B cell (primary cell): Measurements from ENCODE around the gene RHBDL1. TPM values are rescaled to one million over a fixed set of nuclear protein-coding genes. Genes with fewer than 3 reads are reported as not detected.
A peak's percentile ranks its signal among the peaks of the same experiment; 100 is the strongest.

Source experiments
- ATAC-seq: fragments of 200-7000 bp; cut with Tn5 transposase; one replicate; pipeline ENCODE4 v1.10.0; 2021; ENCODE audit warnings: low read depth, mild to moderate bottlenecking, moderate number of reproducible peaks, moderate library complexity
- CTCF ChIA-PET: fragments of 350-600 bp; sonication (Branson Sonifier 250); formaldehyde crosslinking; loops from one replicate; lab custom pipeline; 2021; ENCODE audit warnings: antibody characterized with exemption, inconsistent platforms; lab: Charles Lee
- POLR2A ChIA-PET: fragments of 350-600 bp; sonication (Branson Sonifier 250); formaldehyde crosslinking; loops from one replicate; lab custom pipeline; 2021; ENCODE audit warnings: antibody characterized with exemption; lab: Charles Lee
- DNase-seq: peaks from one replicate; pipeline ENCODE4 v3.0.0; 2013
- H2AFZ ChIP-seq: 2 replicates; pipeline ENCODE4 v1.6.1; 2012; ENCODE audit warnings: mild to moderate bottlenecking, low read depth, low read length; ENCODE audit not compliant: insufficient read depth, poor library complexity, severe bottlenecking
- H3K27ac ChIP-seq, 2 donors: 1 replicate in 1 of 2; 2 replicates in 1 of 2; pipeline ENCODE4 v1.5.1; 2012 to 2013; ENCODE audit warnings: low read length in 2 of 2, mild to moderate bottlenecking in 2 of 2, moderate library complexity in 1 of 2
- H3K27me3 ChIP-seq, 4 experiments: fragments of 200-600 bp in 1 of 4; sonication (generic) in 1 of 4; replicated peaks in 1 of 4; 1 replicate in 2 of 4; 2 replicates in 2 of 4; pipeline versions ENCODE4 v1.6.1 to v1.7.0; 2013 to 2016; ENCODE audit warnings: low read length in 3 of 4, mild to moderate bottlenecking in 2 of 4, mixed read lengths in 1 of 4, moderate library complexity in 1 of 4; ENCODE audit not compliant: insufficient read depth in 4 of 4, control insufficient read depth in 3 of 4; ENCODE audit errors: control extremely low read depth in 1 of 4
- H3K36me3 ChIP-seq, 2 experiments: replicated peaks in 1 of 2; 1 replicate in 1 of 2; 2 replicates in 1 of 2; pipeline versions ENCODE4 v1.6.1 to v1.7.1; 2013; ENCODE audit warnings: low read length in 1 of 2; ENCODE audit not compliant: insufficient read depth in 2 of 2, control insufficient read depth in 1 of 2; ENCODE audit errors: control extremely low read depth in 1 of 2, extremely low read depth in 1 of 2
- H3K4me1 ChIP-seq, 2 donors: fragments of 200-600 bp in 1 of 2; sonication (generic) in 1 of 2; 1 replicate in 1 of 2; 2 replicates in 1 of 2; pipeline versions ENCODE4 v1.5.1 to v1.6.1; 2013 to 2017; ENCODE audit warnings: low read length in 2 of 2; ENCODE audit not compliant: control insufficient read depth in 2 of 2, insufficient read depth in 2 of 2
- H3K4me2 ChIP-seq: replicated peaks from 2 replicates; pipeline ENCODE3; 2012; ENCODE audit warnings: mild to moderate bottlenecking, low read depth, low read length; ENCODE audit not compliant: poor library complexity, severe bottlenecking
- H3K4me3 ChIP-seq, 5 experiments: fragments of 200-600 bp in 1 of 5; sonication (generic) in 1 of 5; 1 replicate in 3 of 5; 2 replicates in 2 of 5; pipeline versions ENCODE4 v1.5.1 to v1.7.0; 2011 to 2016; ENCODE audit warnings: low read length in 4 of 5, mild to moderate bottlenecking in 4 of 5, low read depth in 2 of 5, control low read depth in 1 of 5, moderate library complexity in 1 of 5; ENCODE audit not compliant: insufficient read depth in 1 of 5; ENCODE audit errors: control extremely low read depth in 1 of 5, extremely low read depth in 1 of 5
- H3K79me2 ChIP-seq: fragments of 200-600 bp; sonication (generic); one replicate; pipeline ENCODE4 v1.6.0; 2016; ENCODE audit warnings: low read length; ENCODE audit not compliant: control insufficient read depth, insufficient read depth
- H3K9ac ChIP-seq: fragments of 200-600 bp; sonication (generic); 2 replicates; pipeline ENCODE4 v1.6.1; 2017; ENCODE audit warnings: mild to moderate bottlenecking, low read length, moderate library complexity
- H3K9me3 ChIP-seq, 3 donors: one replicate each; pipeline versions ENCODE4 v1.6.1 to v1.7.1; 2013; ENCODE audit warnings: low read length in 2 of 3; ENCODE audit not compliant: control insufficient read depth in 2 of 3, insufficient read depth in 1 of 3; ENCODE audit errors: control extremely low read depth in 1 of 3
- H4K20me1 ChIP-seq: 2 replicates; pipeline ENCODE4 v1.6.0; 2012; ENCODE audit warnings: mild to moderate bottlenecking, low read length; ENCODE audit not compliant: insufficient read depth, control insufficient read depth, poor library complexity, severe bottlenecking
- H3K27ac Mint-ChIP-seq: one replicate; pipeline ENCODE4 v1.8.0; 2021; ENCODE audit warnings: mixed read lengths
- H3K27me3 Mint-ChIP-seq: one replicate; pipeline ENCODE4 v1.8.0; 2021; ENCODE audit warnings: mixed read lengths
- H3K4me1 Mint-ChIP-seq: one replicate; pipeline ENCODE4 v1.8.0; 2021; ENCODE audit warnings: mixed read lengths
- H3K4me3 Mint-ChIP-seq: one replicate; pipeline ENCODE4 v1.8.0; 2021; ENCODE audit warnings: mixed read lengths
- H3K9me3 Mint-ChIP-seq: one replicate; pipeline ENCODE4 v1.8.0; 2022; ENCODE audit warnings: mixed read lengths; ENCODE audit not compliant: insufficient read depth
- EZH2 ChIP-seq: IDR thresholded peaks from 2 replicates; pipeline ENCODE4 v1.6.1; 2012; ENCODE audit warnings: borderline replicate concordance, low read depth, mild to moderate bottlenecking, moderate library complexity, low read length; ENCODE audit not compliant: insufficient read depth, poor library complexity, severe bottlenecking
- WGBS: methylation state at CpG from one replicate; pipeline ENCODE4 v1.1.5; 2013; ENCODE audit warnings: missing lambda C conversion rate; ENCODE audit not compliant: insufficient coverage; 5-methylcytosine and 5-hydroxymethylcytosine counted together
- intact Hi-C: fragments of 100-400 bp; cut with micrococcal nuclease; formaldehyde crosslinking; loops from one replicate; pipeline ENCODE4 v1.10.0; 2022
- polyA plus RNA-seq: library from polyadenylated mRNA; depleted of rRNA; stranded (reverse); fragments of >200 nt; gene quantifications from 2 replicates; pipeline ENCODE4 v1.2.3, GENCODE V29; 2012
- total RNA-seq, 2 donors: library from RNA; stranded (reverse); fragments of 120-200 nt in 1 of 2; gene quantifications; 1 replicate in 1 of 2; 2 replicates in 1 of 2; pipeline versions ENCODE4 v1.2.3 to v1.2.4, GENCODE V29; 2013 to 2022
- TF ChIP-seq, protein P1 (sequence below): fragments of 200-600 bp; IDR thresholded peaks from one replicate; pipeline ENCODE4 v1.8.0; 2022; ENCODE audit warnings: antibody characterized with exemption, mild to moderate bottlenecking

The RHBDL1 gene
- total and polyA plus RNA-seq, 2 donors (not counting 1 experiment from before 2014, with no cell fraction given) = 0.76 to 1.6 TPM

DNA sequence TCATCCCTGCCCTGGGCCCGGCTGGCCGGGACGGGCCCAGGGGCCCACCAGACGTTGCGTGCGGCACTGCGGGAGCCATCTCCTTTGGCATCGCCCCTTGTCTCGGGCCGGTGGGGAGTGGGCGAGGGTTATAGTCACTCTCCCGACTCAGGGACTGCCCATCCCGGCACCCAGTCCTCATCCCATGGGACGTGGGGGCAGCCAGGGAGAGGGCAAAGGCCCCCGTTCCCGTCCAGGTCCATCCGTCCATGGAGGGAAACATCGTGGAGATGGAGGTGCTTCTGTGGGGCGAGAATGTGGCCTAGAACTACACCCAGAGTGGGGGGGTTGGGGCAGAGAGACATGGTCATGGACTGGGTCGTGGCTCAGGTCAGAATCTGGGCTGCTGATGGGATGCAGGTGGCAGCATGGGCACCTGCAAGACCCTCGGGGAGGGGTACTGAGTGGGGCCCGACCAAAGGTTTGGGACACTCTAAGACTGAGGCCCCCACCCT is 28.7 kb upstream of the RHBDL1 start:
- no peaks in the 10 kb centered on the region for H3K27me3 ChIP-seq
- peaks cover 14% of the 10 kb centered on the region for H4K20me1 ChIP-seq
- no peak overlapping the region for H3K9ac ChIP-seq
- intact Hi-C loops = no loop called here
- ChIA-PET POLR2A (interaction anchor here (1.2 kb wide), 1 partner anchor 11 kb away, joined by 4 read pairs; the partner anchor contains the start of gene METTL26), CTCF (no interaction called here)
- 93% methylated on average over 18 of the region's 22 CpGs for WGBS
- H3K4me3 ChIP-seq = no peak overlapping the region
- no peak overlapping the region for H3K4me2 ChIP-seq
- DNase-seq (no peak), ATAC-seq (no peak)
- TF ChIP-seq, protein P1, sequence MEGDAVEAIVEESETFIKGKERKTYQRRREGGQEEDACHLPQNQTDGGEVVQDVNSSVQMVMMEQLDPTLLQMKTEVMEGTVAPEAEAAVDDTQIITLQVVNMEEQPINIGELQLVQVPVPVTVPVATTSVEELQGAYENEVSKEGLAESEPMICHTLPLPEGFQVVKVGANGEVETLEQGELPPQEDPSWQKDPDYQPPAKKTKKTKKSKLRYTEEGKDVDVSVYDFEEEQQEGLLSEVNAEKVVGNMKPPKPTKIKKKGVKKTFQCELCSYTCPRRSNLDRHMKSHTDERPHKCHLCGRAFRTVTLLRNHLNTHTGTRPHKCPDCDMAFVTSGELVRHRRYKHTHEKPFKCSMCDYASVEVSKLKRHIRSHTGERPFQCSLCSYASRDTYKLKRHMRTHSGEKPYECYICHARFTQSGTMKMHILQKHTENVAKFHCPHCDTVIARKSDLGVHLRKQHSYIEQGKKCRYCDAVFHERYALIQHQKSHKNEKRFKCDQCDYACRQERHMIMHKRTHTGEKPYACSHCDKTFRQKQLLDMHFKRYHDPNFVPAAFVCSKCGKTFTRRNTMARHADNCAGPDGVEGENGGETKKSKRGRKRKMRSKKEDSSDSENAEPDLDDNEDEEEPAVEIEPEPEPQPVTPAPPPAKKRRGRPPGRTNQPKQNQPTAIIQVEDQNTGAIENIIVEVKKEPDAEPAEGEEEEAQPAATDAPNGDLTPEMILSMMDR = no peak
- no peak for TF ChIP-seq EZH2
- peaks cover 22 to 30% of the 10 kb centered on the region in 2 donors for H3K4me1 ChIP-seq
- peaks cover 19% of the 10 kb centered on the region for H3K4me1 Mint-ChIP-seq
- no peak overlapping the region for H3K4me3 Mint-ChIP-seq
- H3K36me3 ChIP-seq = no peaks in the 10 kb centered on the region
- no peak overlapping the region for H3K27ac ChIP-seq
- peaks cover 14% of the 10 kb centered on the region for H3K79me2 ChIP-seq
- peaks cover 0 to 2% (median 0%) of the 10 kb centered on the region in 3 donors for H3K9me3 ChIP-seq
- H3K27me3 Mint-ChIP-seq = no peaks in the 10 kb centered on the region
- H3K9me3 Mint-ChIP-seq = no peaks in the 10 kb centered on the region
- H2AFZ ChIP-seq = no peak overlapping the region
- H3K27ac Mint-ChIP-seq = peak overlapping the region; percentile 59

DNA sequence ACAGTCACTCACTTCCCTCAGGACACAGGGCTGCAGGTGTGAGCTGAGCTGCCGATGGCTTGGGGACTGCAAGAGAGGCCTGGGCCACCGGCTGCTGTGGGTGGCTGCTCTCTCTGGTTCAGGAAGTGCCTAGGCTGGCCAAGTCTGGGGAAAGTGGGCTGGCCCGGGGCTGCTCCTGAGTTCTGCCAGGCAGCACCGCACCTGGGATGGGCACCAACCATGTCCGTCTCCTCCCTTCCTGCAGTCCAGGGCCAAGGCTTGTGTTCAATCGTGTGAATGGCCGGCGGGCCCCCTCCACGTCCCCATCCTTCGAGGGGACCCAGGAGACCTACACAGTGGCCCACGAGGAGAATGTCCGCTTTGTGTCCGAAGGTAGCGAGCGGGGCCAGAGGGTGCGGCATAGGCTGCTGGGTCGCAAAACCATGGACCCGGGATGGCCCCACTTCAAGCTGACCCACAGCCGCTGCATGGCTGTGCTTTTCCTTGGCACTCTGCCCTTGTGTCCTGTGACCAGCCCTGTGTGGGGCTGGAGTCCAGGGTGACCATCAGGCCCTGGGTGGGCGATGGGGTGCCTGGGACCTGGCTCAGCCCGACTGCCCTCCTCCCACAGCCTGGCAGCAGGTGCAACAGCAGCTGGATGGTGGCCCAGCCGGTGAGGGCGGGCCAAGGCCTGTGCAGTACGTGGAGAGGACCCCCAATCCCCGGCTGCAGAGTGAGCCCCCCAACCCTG is 28.1 kb upstream of the RHBDL1 start:
- H3K27me3 Mint-ChIP-seq = no peaks in the 10 kb centered on the region
- ChIA-PET CTCF (interaction anchor here (1.2 to 1.4 kb wide), 2 partner anchors 9 to 11 kb away, joined by 4 to 5 read pairs; partner anchors contain the start of gene METTL26), POLR2A (interaction anchor here (0.6 to 1.2 kb wide), 2 partner anchors 9 to 11 kb away, joined by 3 to 4 read pairs; partner anchors contain the start of gene METTL26)
- H3K4me1 Mint-ChIP-seq = peaks cover 19% of the 10 kb centered on the region
- no peak overlapping the region for H3K4me3 ChIP-seq
- H3K79me2 ChIP-seq = peaks cover 12% of the 10 kb centered on the region
- H3K27ac Mint-ChIP-seq = no peak overlapping the region
- no peak overlapping the region for H3K4me3 Mint-ChIP-seq
- H3K4me1 ChIP-seq = peaks cover 22 to 29% of the 10 kb centered on the region in 2 donors
- H3K36me3 ChIP-seq = no peaks in the 10 kb centered on the region
- H3K9ac ChIP-seq = no peak overlapping the region
- H3K9me3 ChIP-seq = peaks cover 0 to 2% (median 0%) of the 10 kb centered on the region in 3 donors
- 91% methylated on average over 20 of the region's 25 CpGs for WGBS
- intact Hi-C loops = no loop called here
- DNase-seq (no peak), ATAC-seq (no peak)
- peaks cover 14% of the 10 kb centered on the region for H4K20me1 ChIP-seq
- no peak overlapping the region for H3K27ac ChIP-seq
- no peak for TF ChIP-seq EZH2
- TF ChIP-seq, protein P1 = no peak
- H3K4me2 ChIP-seq = peak overlapping the region; percentile 92
- no peak overlapping the region for H2AFZ ChIP-seq
- H3K9me3 Mint-ChIP-seq = no peaks in the 10 kb centered on the region
- H3K27me3 ChIP-seq = no peaks in the 10 kb centered on the region
